ENCODE results near the gene KLB. TPM values are rescaled to one million over a fixed set of nuclear protein-coding genes. Genes with fewer than 3 reads are reported as not detected.

KLB gene
- total and polyA plus RNA-seq, 2 experiments from 2014 or later = 0.03 to 0.19 TPM

- TF ChIP-seq REST (IDR thresholded peaks at IDR 0.05; ENCODE audit: unreplicated experiment) = no peak
- no peak for TF ChIP-seq POLR2AphosphoS5 (IDR thresholded peaks at IDR 0.05; ENCODE audit: low read depth)
- TF ChIP-seq CREB1 (CRISPR knock-in tag; IDR thresholded peaks at IDR 0.05; ENCODE audit: low read depth) = no peak
- no peak for TF ChIP-seq ZNF331 (CRISPR knock-in tag; IDR thresholded peaks at IDR 0.05; ENCODE audit: low read depth)
- no peak for TF ChIP-seq NANOG (IDR thresholded peaks at IDR 0.05; ENCODE audit: borderline replicate concordance)
- TF ChIP-seq ZNF114 (CRISPR knock-in tag; IDR thresholded peaks at IDR 0.05) = no peak
- no peaks in the 10 kb centered on the region for H3K4me1 ChIP-seq (ENCODE audit: insufficient read depth)
- no peak overlapping the region; the same call in 1 of the 2 replicates for H3K27ac Mint-ChIP-seq
- no peak for ATAC-seq
- no peaks in the 10 kb centered on the region for H3K4me1 Mint-ChIP-seq
- DNase-seq (ENCODE audit: low spot score) = no peak
- no peak overlapping the region for H3K4me3 ChIP-seq
- H3K79me2 ChIP-seq (replicated peaks; ENCODE audit: insufficient read depth) = no peaks in the 10 kb centered on the region
- peaks cover 15% of the 10 kb centered on the region for H3K9me3 Mint-ChIP-seq
- peak overlapping the region; percentile 60; the same call in 1 of the 2 replicates for H2AFZ ChIP-seq
- no peaks in the 10 kb centered on the region for H3K36me3 ChIP-seq (ENCODE audit: insufficient read depth)
- no peaks in the 10 kb centered on the region for H3F3A ChIP-seq (replicated peaks; ENCODE audit: low read depth)
- H3K27me3 ChIP-seq (ENCODE audit: insufficient read depth) = no peaks in the 10 kb centered on the region
- no peak overlapping the region for H3K4me2 ChIP-seq
- H4K20me1 ChIP-seq (replicated peaks; ENCODE audit: insufficient read depth) = no peaks in the 10 kb centered on the region
- peaks cover 3% of the 10 kb centered on the region for H3K27me3 Mint-ChIP-seq (ENCODE audit: insufficient read depth, low read depth, poor library complexity)
- H3K27ac ChIP-seq (ENCODE audit: low read depth) = peak overlapping the region; percentile 45; the same call in 1 of the 2 replicates
- H3K4me3 Mint-ChIP-seq = no peak overlapping the region
- H3K36me3 Mint-ChIP-seq (ENCODE audit: low read depth) = peaks cover 23% of the 10 kb centered on the region
- H3K9me2 ChIP-seq (ENCODE audit: insufficient read depth) = no peaks in the 10 kb centered on the region
These were observed 74.4 kb downstream of the KLB start for GRCh38 chr4:39480902-39481695.

GRCh38 chr4:39484582-39485272 is 78.0 kb downstream of the KLB start:
- Histone ChIP-seq H3K27me3 (ENCODE audit: insufficient read depth) (no peaks in the 10 kb centered on the region), H3K4me2 (no peak overlapping the region), H4K20me1 (replicated peaks; ENCODE audit: insufficient read depth) (no peaks in the 10 kb centered on the region), H3K36me3 (ENCODE audit: insufficient read depth) (no peaks in the 10 kb centered on the region), H3K27ac (ENCODE audit: low read depth) (no peak overlapping the region), H2AFZ (no peak overlapping the region), H3F3A (replicated peaks; ENCODE audit: low read depth) (no peaks in the 10 kb centered on the region), H3K4me3 (no peak overlapping the region), H3K9me2 (ENCODE audit: insufficient read depth) (no peaks in the 10 kb centered on the region), H3K4me1 (ENCODE audit: insufficient read depth) (no peaks in the 10 kb centered on the region), H3K79me2 (replicated peaks; ENCODE audit: insufficient read depth) (no peaks in the 10 kb centered on the region)
- H3K4me1 Mint-ChIP-seq = no peaks in the 10 kb centered on the region
- no peak overlapping the region for H3K27ac Mint-ChIP-seq
- no peak overlapping the region for H3K4me3 Mint-ChIP-seq
- H3K27me3 Mint-ChIP-seq (ENCODE audit: insufficient read depth, low read depth, poor library complexity) = peaks cover 3% of the 10 kb centered on the region
- peaks cover 9% of the 10 kb centered on the region for H3K36me3 Mint-ChIP-seq (ENCODE audit: low read depth)
- ATAC-seq = no peak
- DNase-seq (ENCODE audit: low spot score) = no peak
- H3K9me3 Mint-ChIP-seq = peaks cover 15% of the 10 kb centered on the region
- TF ChIP-seq CTCF (conservative IDR thresholded peaks at IDR 0.05; ENCODE audit: low read depth in 2 of 2) (no peak), ZNF462 (CRISPR knock-in tag; IDR thresholded peaks at IDR 0.05) (no peak), JUNB (IDR thresholded peaks at IDR 0.05; ENCODE audit: unreplicated experiment) (no peak)
